ENCODE data around the gene CDH4. TPM values are rescaled to one million over a fixed set of nuclear protein-coding genes. Genes with fewer than 3 reads are reported as not detected.

Gene CDH4
- total and polyA plus RNA-seq, 3 experiments from 2014 or later, result 0.22 TPM; not detected in 2

GRCh38 chr20:61661025-61661424 is 409.0 kb downstream of the CDH4 start:
- Mint-ChIP-seq H3K9me3 (peaks cover 0 to 2% (median 0%) of the 10 kb centered on the region in 5 donors), H3K27ac (no peak overlapping the region), H3K27me3 (peaks cover 0 to 3% of the 10 kb centered on the region in 2 donors), H3K36me3 (no peaks in the 10 kb centered on the region), H3K4me1 (no peaks in the 10 kb centered on the region), H3K4me3 (no peak overlapping the region)
- Histone ChIP-seq H3K27me3 (ENCODE audit: insufficient read depth, low read length, poor library complexity, severe bottlenecking) (no peaks in the 10 kb centered on the region), H3K4me1 (ENCODE audit: insufficient read depth, low read length) (no peaks in the 10 kb centered on the region), H3K4me3 (ENCODE audit: low read length) (no peak overlapping the region), H3K27ac (ENCODE audit: low read depth, low read length) (no peak overlapping the region), H3K9me3 (ENCODE audit: low read length) (no peaks in the 10 kb centered on the region), H3K36me3 (ENCODE audit: insufficient read depth, low read length) (no peaks in the 10 kb centered on the region)
- CTCF ChIA-PET, result no interaction called here
- no peak for DNase-seq
- POLR2A ChIA-PET, result no interaction called here

GRCh38 chr20:61661583-61661982 is 409.5 kb downstream of the CDH4 start:
- ChIA-PET POLR2A (no interaction called here), CTCF (no interaction called here)
- H3K27me3 ChIP-seq (ENCODE audit: insufficient read depth, low read length, poor library complexity, severe bottlenecking), result no peaks in the 10 kb centered on the region
- H3K36me3 ChIP-seq (ENCODE audit: insufficient read depth, low read length), result no peaks in the 10 kb centered on the region
- no peak for DNase-seq
- no peak overlapping the region for H3K27ac Mint-ChIP-seq
- H3K4me3 Mint-ChIP-seq, result no peak overlapping the region
- H3K9me3 Mint-ChIP-seq, result peaks cover 0 to 2% (median 0%) of the 10 kb centered on the region in 5 donors
- no peak overlapping the region for H3K4me3 ChIP-seq (ENCODE audit: low read length)
- peaks cover 0 to 6% of the 10 kb centered on the region in 2 donors for H3K27me3 Mint-ChIP-seq
- H3K27ac ChIP-seq (ENCODE audit: low read depth, low read length), result no peak overlapping the region
- H3K4me1 Mint-ChIP-seq, result no peaks in the 10 kb centered on the region
- no peaks in the 10 kb centered on the region for H3K9me3 ChIP-seq (ENCODE audit: low read length)
- H3K36me3 Mint-ChIP-seq, result no peaks in the 10 kb centered on the region
- H3K4me1 ChIP-seq (ENCODE audit: insufficient read depth, low read length), result no peaks in the 10 kb centered on the region

GRCh38 chr20:61662226-61662967 is 410.3 kb downstream of the CDH4 start:
- H3K27me3 Mint-ChIP-seq, result peaks cover 0 to 6% of the 10 kb centered on the region in 2 donors
- ChIA-PET CTCF (no interaction called here), POLR2A (no interaction called here)
- H3K4me1 Mint-ChIP-seq, result no peaks in the 10 kb centered on the region
- no peak for DNase-seq
- H3K9me3 Mint-ChIP-seq, result peaks cover 0 to 2% (median 0%) of the 10 kb centered on the region in 5 donors
- H3K27ac Mint-ChIP-seq, result peak overlapping the region in 1 of 8 donors; percentile 54
- Histone ChIP-seq H3K9me3 (ENCODE audit: low read length) (no peaks in the 10 kb centered on the region), H3K27me3 (ENCODE audit: insufficient read depth, low read length, poor library complexity, severe bottlenecking) (no peaks in the 10 kb centered on the region), H3K4me1 (ENCODE audit: insufficient read depth, low read length) (no peaks in the 10 kb centered on the region), H3K36me3 (ENCODE audit: insufficient read depth, low read length) (no peaks in the 10 kb centered on the region), H3K27ac (ENCODE audit: low read depth, low read length) (no peak overlapping the region), H3K4me3 (ENCODE audit: low read length) (no peak overlapping the region)
- H3K36me3 Mint-ChIP-seq, result no peaks in the 10 kb centered on the region
- no peak overlapping the region for H3K4me3 Mint-ChIP-seq

GRCh38 chr20:61662968-61663331 is 410.9 kb downstream of the CDH4 start:
- Mint-ChIP-seq H3K27ac (no peak overlapping the region), H3K36me3 (no peaks in the 10 kb centered on the region), H3K9me3 (peaks cover 0 to 2% (median 0%) of the 10 kb centered on the region in 5 donors), H3K27me3 (peaks cover 0 to 6% of the 10 kb centered on the region in 2 donors), H3K4me1 (no peaks in the 10 kb centered on the region), H3K4me3 (no peak overlapping the region)
- Histone ChIP-seq H3K4me1 (ENCODE audit: insufficient read depth, low read length) (no peaks in the 10 kb centered on the region), H3K27me3 (ENCODE audit: insufficient read depth, low read length, poor library complexity, severe bottlenecking) (no peaks in the 10 kb centered on the region), H3K4me3 (ENCODE audit: low read length) (no peak overlapping the region), H3K27ac (ENCODE audit: low read depth, low read length) (no peak overlapping the region), H3K36me3 (ENCODE audit: insufficient read depth, low read length) (no peaks in the 10 kb centered on the region), H3K9me3 (ENCODE audit: low read length) (no peaks in the 10 kb centered on the region)
- ChIA-PET CTCF (no interaction called here), POLR2A (no interaction called here)
- no peak for DNase-seq

- ChIA-PET POLR2A (no interaction called here), CTCF (no interaction called here)
- H3K27me3 ChIP-seq (ENCODE audit: insufficient read depth, low read length, poor library complexity, severe bottlenecking), result no peaks in the 10 kb centered on the region
- H3K4me3 ChIP-seq (ENCODE audit: low read length), result no peak overlapping the region
- Mint-ChIP-seq H3K4me1 (no peaks in the 10 kb centered on the region), H3K4me3 (no peak overlapping the region), H3K27me3 (peaks cover 0 to 9% of the 10 kb centered on the region in 2 donors), H3K36me3 (no peaks in the 10 kb centered on the region), H3K9me3 (peaks cover 0 to 2% (median 0%) of the 10 kb centered on the region in 5 donors), H3K27ac (no peak overlapping the region)
- no peak for DNase-seq
- H3K36me3 ChIP-seq (ENCODE audit: insufficient read depth, low read length), result no peaks in the 10 kb centered on the region
- H3K27ac ChIP-seq (ENCODE audit: low read depth, low read length), result no peak overlapping the region
- no peaks in the 10 kb centered on the region for H3K9me3 ChIP-seq (ENCODE audit: low read length)
- no peaks in the 10 kb centered on the region for H3K4me1 ChIP-seq (ENCODE audit: insufficient read depth, low read length)
Measured at GRCh38 chr20:61663521-61664425, 411.7 kb downstream of the CDH4 start.

GRCh38 chr20:61664556-61665320 is 412.7 kb downstream of the CDH4 start:
- ChIA-PET POLR2A (no interaction called here), CTCF (no interaction called here)
- no peaks in the 10 kb centered on the region for H3K4me1 ChIP-seq (ENCODE audit: insufficient read depth, low read length)
- no peak for DNase-seq
- H3K36me3 ChIP-seq (ENCODE audit: insufficient read depth, low read length), result no peaks in the 10 kb centered on the region
- peaks cover 0 to 2% (median 0%) of the 10 kb centered on the region in 5 donors for H3K9me3 Mint-ChIP-seq
- H3K27me3 Mint-ChIP-seq, result peaks cover 0 to 9% of the 10 kb centered on the region in 2 donors
- no peak overlapping the region for H3K27ac ChIP-seq (ENCODE audit: low read depth, low read length)
- H3K27me3 ChIP-seq (ENCODE audit: insufficient read depth, low read length, poor library complexity, severe bottlenecking), result no peaks in the 10 kb centered on the region
- no peak overlapping the region for H3K4me3 ChIP-seq (ENCODE audit: low read length)
- H3K4me3 Mint-ChIP-seq, result no peak overlapping the region
- no peaks in the 10 kb centered on the region for H3K4me1 Mint-ChIP-seq
- no peaks in the 10 kb centered on the region for H3K36me3 Mint-ChIP-seq
- no peak overlapping the region for H3K27ac Mint-ChIP-seq
- no peaks in the 10 kb centered on the region for H3K9me3 ChIP-seq (ENCODE audit: low read length)

- peaks cover 0 to 4% (median 0%) of the 10 kb centered on the region in 5 donors for H3K9me3 Mint-ChIP-seq
- no peaks in the 10 kb centered on the region for H3K36me3 ChIP-seq (ENCODE audit: insufficient read depth, low read length)
- H3K36me3 Mint-ChIP-seq, result no peaks in the 10 kb centered on the region
- no peaks in the 10 kb centered on the region for H3K9me3 ChIP-seq (ENCODE audit: low read length)
- peaks cover 0 to 9% of the 10 kb centered on the region in 2 donors for H3K27me3 Mint-ChIP-seq
- ChIA-PET CTCF (no interaction called here), POLR2A (no interaction called here)
- no peaks in the 10 kb centered on the region for H3K27me3 ChIP-seq (ENCODE audit: insufficient read depth, low read length, poor library complexity, severe bottlenecking)
- H3K27ac ChIP-seq (ENCODE audit: low read depth, low read length), result no peak overlapping the region
- H3K4me3 ChIP-seq (ENCODE audit: low read length), result no peak overlapping the region
- no peaks in the 10 kb centered on the region for H3K4me1 ChIP-seq (ENCODE audit: insufficient read depth, low read length)
- no peak for DNase-seq
- H3K4me3 Mint-ChIP-seq, result no peak overlapping the region
- no peaks in the 10 kb centered on the region for H3K4me1 Mint-ChIP-seq
- no peak overlapping the region for H3K27ac Mint-ChIP-seq
Measured at GRCh38 chr20:61665528-61666470, 413.7 kb downstream of the CDH4 start.
